K562 (cell line): ENCODE data around the gene SORCS1. TPM values are rescaled to one million over a fixed set of nuclear protein-coding genes. Genes with fewer than 3 reads are reported as not detected.

Source experiments
- ATAC-seq: fragments of 200-7000 bp; cut with Tn5 transposase; 3 replicates; pipeline ENCODE4 v1.9.1; 2020; ENCODE audit warnings: moderate library complexity
- BruUV-seq: library from RNA; stranded (reverse); fragments of 400-500 nt; replicated peaks from 2 replicates; lab custom pipeline; 2021; lab: Mats Ljungman, UMichigan
- CTCF ChIA-PET: fragments of 300-600 bp; formaldehyde crosslinking; extraction: SDS; loops from one replicate; lab custom pipeline; 2021; ENCODE audit warnings: low intra/inter-chr PET ratio; lab: Yijun Ruan, JAX
- POLR2A ChIA-PET: fragments of 300-600, 350-650 bp; sonication (Branson Sonifier 250); formaldehyde crosslinking; extraction: SDS; loops from one replicate; lab custom pipeline; 2021; ENCODE audit warnings: antibody characterized with exemption, inconsistent platforms; lab: Yijun Ruan, JAX
- DNase-seq, 4 experiments: peaks; one replicate each; pipeline versions ENCODE4 v3.0.0 to v3.0.0-alpha.2; 2011 to 2018; ENCODE audit warnings: low spot score in 3 of 4, mixed read lengths in 3 of 4; ENCODE audit errors: extremely low read depth in 1 of 4
- FAIRE-seq: peaks from 2 replicates; lab custom pipeline; 2011; peaks lifted over from hg19 to GRCh38; lab: Jason Lieb, UNC
- H2AFZ ChIP-seq: 2 replicates; pipeline ENCODE4 v1.6.0; 2011; ENCODE audit warnings: low read depth, low read length, control low read depth, inconsistent platforms
- H3K27ac ChIP-seq: fragments of 200-600 bp; 3 replicates; pipeline ENCODE4 v1.8.0; 2011; ENCODE audit warnings: low read depth, mild to moderate bottlenecking, control low read depth, inconsistent platforms, low read length, moderate library complexity, mixed read lengths; ENCODE audit errors: extremely low read depth
- H3K27me3 ChIP-seq, 2 experiments: fragments of 300-600 bp in 1 of 2; 2 replicates in 1 of 2; 3 replicates in 1 of 2; pipeline versions ENCODE4 v1.6.0 to v1.8.0; 2011; ENCODE audit warnings: inconsistent platforms in 2 of 2, low read length in 2 of 2, mild to moderate bottlenecking in 1 of 2, mixed read lengths in 1 of 2, moderate library complexity in 1 of 2; ENCODE audit not compliant: control insufficient read depth in 2 of 2, insufficient read depth in 2 of 2
- H3K36me3 ChIP-seq: fragments of 300-600 bp; 3 replicates; pipeline ENCODE4 v1.8.0; 2011; ENCODE audit warnings: mild to moderate bottlenecking, low read length, inconsistent platforms; ENCODE audit not compliant: control insufficient read depth, insufficient read depth
- H3K4me1 ChIP-seq, 2 experiments: fragments of 200-600 bp in 1 of 2; replicated peaks in 1 of 2; 2 replicates in 1 of 2; 3 replicates in 1 of 2; pipeline versions ENCODE4 v1.5.1 to v1.8.0; 2011; ENCODE audit warnings: inconsistent platforms in 2 of 2, low read length in 2 of 2, mild to moderate bottlenecking in 1 of 2, mixed read lengths in 1 of 2, moderate library complexity in 1 of 2; ENCODE audit not compliant: control insufficient read depth in 2 of 2, insufficient read depth in 2 of 2
- H3K4me2 ChIP-seq: 2 replicates; pipeline ENCODE4 v1.6.1; 2011; ENCODE audit warnings: low read length, control low read depth, inconsistent platforms, mixed read lengths; ENCODE audit not compliant: insufficient read depth
- H3K4me3 ChIP-seq: fragments of 200-600 bp; sonication (generic), shearing (Covaris generic); 2 replicates; pipeline ENCODE4 v1.5.1; 2016; ENCODE audit warnings: control low read depth, inconsistent platforms
- H3K79me2 ChIP-seq: fragments of 200-600 bp; 3 replicates; pipeline ENCODE4 v1.8.0; 2011; ENCODE audit warnings: low read length, inconsistent platforms; ENCODE audit not compliant: control insufficient read depth, insufficient read depth
- H3K9ac ChIP-seq, 2 experiments: 2 replicates each; pipeline versions ENCODE4 v1.6.0 to v1.6.1; 2011; ENCODE audit warnings: low read depth in 2 of 2, low read length in 2 of 2, control low read depth in 1 of 2, inconsistent platforms in 1 of 2, mild to moderate bottlenecking in 1 of 2, mixed read lengths in 1 of 2; ENCODE audit not compliant: insufficient read depth in 1 of 2
- H3K9me1 ChIP-seq: one replicate; pipeline ENCODE4 v1.6.0; 2011; ENCODE audit warnings: inconsistent platforms, mild to moderate bottlenecking, low read length, moderate library complexity; ENCODE audit not compliant: control insufficient read depth, insufficient read depth
- H3K9me3 ChIP-seq: replicated peaks from 2 replicates; pipeline ENCODE4 v1.5.1; 2011; ENCODE audit warnings: low read depth, low read length, inconsistent platforms; ENCODE audit not compliant: control insufficient read depth, insufficient read depth
- H4K20me1 ChIP-seq: replicated peaks from 2 replicates; pipeline ENCODE4 v1.6.1; 2011; ENCODE audit warnings: low read length, inconsistent platforms, mixed read lengths; ENCODE audit not compliant: control insufficient read depth, insufficient read depth
- CHD1 ChIP-seq: fragments of 200-600 bp; sonication (generic); IDR thresholded peaks from one replicate; pipeline ENCODE4 v1.6.1; 2012; ENCODE audit warnings: mild to moderate bottlenecking, moderate library complexity, low read length, inconsistent platforms
- ETV6 ChIP-seq, 3 experiments: fragments of 150-350 bp in 1 of 3; sonication (generic) in 1 of 3; formaldehyde crosslinking in 1 of 3; IDR thresholded peaks; 2 replicates each; pipeline versions ENCODE4 v1.6.1 to v1.8.0; 2014 to 2022; ENCODE audit warnings: borderline replicate concordance in 2 of 3, low read depth in 2 of 3, antibody characterized with exemption in 1 of 3, low read length in 1 of 3, mild to moderate bottlenecking in 1 of 3, missing genetic modification reagents in 1 of 3
- GATA2 ChIP-seq: sonication (generic); formaldehyde crosslinking; IDR thresholded peaks from 2 replicates; pipeline ENCODE4 v1.4.0; 2020; ENCODE audit warnings: mild to moderate bottlenecking, missing genetic modification reagents
- MXI1 ChIP-seq: IDR thresholded peaks from 2 replicates; pipeline ENCODE4 v1.6.1; 2011; ENCODE audit warnings: low read depth, mild to moderate bottlenecking, improper control_type of control experiment, low read length
- NR2F6 ChIP-seq: fragments of 450-650 bp; formaldehyde crosslinking; IDR thresholded peaks from 2 replicates; pipeline ENCODE4 v1.4.0; 2020; ENCODE audit warnings: mild to moderate bottlenecking
- RBM15 ChIP-seq: fragments of 200-400 bp; formaldehyde crosslinking; IDR thresholded peaks from 2 replicates; pipeline ENCODE4 v1.6.1; 2018; ENCODE audit warnings: mild to moderate bottlenecking, low read length, moderate library complexity; ENCODE audit not compliant: insufficient read depth
- SIN3B ChIP-seq: fragments of 450-650 bp; IDR thresholded peaks from 2 replicates; pipeline ENCODE4 v1.6.1; 2017; ENCODE audit warnings: low read depth, mild to moderate bottlenecking, moderate library complexity
- SIRT6 ChIP-seq: IDR thresholded peaks from one replicate; pipeline ENCODE4 v1.6.1; 2012; ENCODE audit warnings: low read depth, mild to moderate bottlenecking, control low read depth, inconsistent platforms, low read length, moderate library complexity
- ZKSCAN8 ChIP-seq: fragments of 200-800 bp; sonication (Bioruptor generic); IDR thresholded peaks from 2 replicates; pipeline ENCODE4 v1.6.1; 2016; ENCODE audit warnings: missing genetic modification characterization, missing compliant biosample characterization
- WGBS: fragments of 100-300 bp; shearing (Covaris generic); methylation state at CpG from one replicate; pipeline ENCODE4 v1.1.6; 2016; ENCODE audit warnings: low coverage, mixed read lengths; ENCODE audit not compliant: insufficient coverage; ENCODE audit errors: missing lambda C conversion rate; 5-methylcytosine and 5-hydroxymethylcytosine counted together
- in situ Hi-C: fragments of 300-500 bp; cut with MboI; formaldehyde crosslinking; loops from 4 replicates; pipeline ENCODE4 v1.15.0; 2018; ENCODE audit warnings: inconsistent platforms, mixed read lengths
- intact Hi-C: fragments of 100-400 bp; cut with micrococcal nuclease; formaldehyde crosslinking; loops from 2 replicates; pipeline ENCODE4 v1.14.2; 2022
- polyA plus RNA-seq, 8 experiments: library from polyadenylated mRNA; depleted of rRNA in 4 of 8; stranded (reverse) in 5 of 8; unstranded in 3 of 8; fragments of >200 nt; fragmentation: Nextera tagmentation in 2 of 8; fragmentation: Illumina TruSeq in 1 of 8; extraction: Ambion mirVana in 2 of 8; extraction: Trizol in 1 of 8; gene quantifications; 2 replicates each; pipeline versions ENCODE4 v1.2.1 to v1.2.3, GENCODE V29; 2011 to 2014; ENCODE audit warnings: inconsistent platforms in 1 of 8, missing spikeins in 1 of 8
- total RNA-seq, 7 experiments: library from RNA; depleted of rRNA in 6 of 7; stranded (reverse); fragments of >200 nt in 6 of 7; fragmentation: Illumina TruSeq in 2 of 7; extraction: Trizol in 2 of 7; gene quantifications; 2 replicates each; pipeline versions ENCODE4 v1.2.1 to v1.2.3, GENCODE V29; 2011 to 2021; ENCODE audit warnings: low replicate concordance in 1 of 7

Gene SORCS1
- total and polyA plus RNA-seq, 9 of the 15 experiments (the other 6 are each of a cell fraction or from before 2014, with no cell fraction given): 1.5 to 3.9 (median 2.7) TPM

GRCh38 chr10:106793617-106794016, 370.9 kb downstream of the SORCS1 start (continued):
- no peak for TF ChIP-seq RBM15
- TF ChIP-seq, all 486 proteins: peak for 0

- DNase-seq (no peak), FAIRE-seq (no peak), ATAC-seq (no peak)
- 0% methylated on average over 2 of the region's 2 CpGs for WGBS
- H3K27me3 ChIP-seq: no peaks in the 10 kb centered on the region
- H3K27ac ChIP-seq: no peak overlapping the region
- POLR2A ChIA-PET: no interaction called here
- H2AFZ ChIP-seq: no peak overlapping the region
- no peak overlapping the region for H3K9ac ChIP-seq
- H3K9me3 ChIP-seq: no peaks in the 10 kb centered on the region
- no peaks in the 10 kb centered on the region for H3K9me1 ChIP-seq
- intact Hi-C loops (no loop called here), in situ Hi-C loops (no loop called here)
- CTCF ChIA-PET: no interaction called here
- TF ChIP-seq CHD1 (no peak), SIN3B (no peak), SIRT6 (no peak), ZKSCAN8 (CRISPR knock-in tag) (no peak), GATA2 (no peak), MXI1 (no peak), NR2F6 (no peak), ETV6 (IDR thresholded peaks at IDR 0.05; ENCODE audit: borderline replicate concordance in 1 of 2, low read depth in 2 of 2, low read length in 1 of 2) (no peak), ETV6 (CRISPR knock-in tag; IDR thresholded peaks at IDR 0.05; ENCODE audit: borderline replicate concordance) (no peak)
- H4K20me1 ChIP-seq: no peaks in the 10 kb centered on the region
- H3K36me3 ChIP-seq: no peaks in the 10 kb centered on the region
- no peaks in the 10 kb centered on the region for H3K4me1 ChIP-seq
- H3K79me2 ChIP-seq: no peaks in the 10 kb centered on the region
- no TSS peak for BruUV-seq
- H3K4me2 ChIP-seq: no peak overlapping the region
- H3K4me3 ChIP-seq: no peak overlapping the region
These were observed 374.9 kb downstream of the SORCS1 start for GRCh38 chr10:106789623-106790022.
